Inflammatory macrophage treated with lipopolysaccharide for 1 hour (primary cell): ENCODE results near the gene CHST3.
"Not testable (repeated sequence)": the region's sequence is repeated elsewhere in the genome, so short reads cannot be mapped to it uniquely, and the experiment has no call there.

Source experiments
- DNase-seq, 2 donors: peaks; one replicate each; pipeline ENCODE4 v3.0.0-alpha.2; 2020 to 2022

CHST3 gene

GRCh38 chr10:72012796-72013195, 48.6 kb downstream of the CHST3 start:
- no peak for DNase-seq

- no peak for DNase-seq
Observed at GRCh38 chr10:72013202-72013945, 49.2 kb downstream of the CHST3 start.

GRCh38 chr10:72014197-72014596, 50.0 kb downstream of the CHST3 start:
- no peak for DNase-seq

GRCh38 chr10:72014785-72015480, 50.7 kb downstream of the CHST3 start:
- no peak for DNase-seq

- no peak for DNase-seq
Observed at GRCh38 chr10:72015841-72016240, 51.6 kb downstream of the CHST3 start.

GRCh38 chr10:72016608-72017300, 52.6 kb downstream of the CHST3 start:
- no peak for DNase-seq

- DNase-seq, result no peak
Observed at GRCh38 chr10:72019085-72019876, 55.1 kb downstream of the CHST3 start.

GRCh38 chr10:72020914-72021809, 57.0 kb downstream of the CHST3 start:
- peak in 1 of 2 donors; percentile 12 for DNase-seq

- DNase-seq, result no peak
Observed at GRCh38 chr10:72022228-72022627, 58.0 kb downstream of the CHST3 start.

- DNase-seq, result no peak
Observed at GRCh38 chr10:72024596-72024995, 60.4 kb downstream of the CHST3 start.

- no peak for DNase-seq
Observed at GRCh38 chr10:72025400-72025799, 61.2 kb downstream of the CHST3 start.

- no peak for DNase-seq
Observed at GRCh38 chr10:72025832-72026231, 61.6 kb downstream of the CHST3 start.

- no peak for DNase-seq
Observed at GRCh38 chr10:72026278-72027111, 62.3 kb downstream of the CHST3 start.

GRCh38 chr10:72027498-72027897, 63.3 kb downstream of the CHST3 start:
- DNase-seq, result no peak

- no peak for DNase-seq
Observed at GRCh38 chr10:72029414-72029813, 65.2 kb downstream of the CHST3 start.

- DNase-seq, result no peak
Observed at GRCh38 chr10:72030762-72031543, 66.8 kb downstream of the CHST3 start.

- no peak for DNase-seq
Observed at GRCh38 chr10:72031706-72032105, 67.5 kb downstream of the CHST3 start.

- DNase-seq, result not testable (repeated sequence)
Observed at GRCh38 chr10:72032409-72033162, 68.4 kb downstream of the CHST3 start.

GRCh38 chr10:72034040-72034499, 69.9 kb downstream of the CHST3 start:
- DNase-seq, result peak in 1 of 2 donors; percentile 6
